ENCODE measurements around the gene BIRC6. TPM values are rescaled to one million over a fixed set of nuclear protein-coding genes. Genes with fewer than 3 reads are reported as not detected.

The BIRC6 gene
- total RNA-seq, 3 donors from 2014 or later (not counting 1 experiment from before 2014, with no cell fraction given), result 190 to 225 (median 224) TPM

DNA sequence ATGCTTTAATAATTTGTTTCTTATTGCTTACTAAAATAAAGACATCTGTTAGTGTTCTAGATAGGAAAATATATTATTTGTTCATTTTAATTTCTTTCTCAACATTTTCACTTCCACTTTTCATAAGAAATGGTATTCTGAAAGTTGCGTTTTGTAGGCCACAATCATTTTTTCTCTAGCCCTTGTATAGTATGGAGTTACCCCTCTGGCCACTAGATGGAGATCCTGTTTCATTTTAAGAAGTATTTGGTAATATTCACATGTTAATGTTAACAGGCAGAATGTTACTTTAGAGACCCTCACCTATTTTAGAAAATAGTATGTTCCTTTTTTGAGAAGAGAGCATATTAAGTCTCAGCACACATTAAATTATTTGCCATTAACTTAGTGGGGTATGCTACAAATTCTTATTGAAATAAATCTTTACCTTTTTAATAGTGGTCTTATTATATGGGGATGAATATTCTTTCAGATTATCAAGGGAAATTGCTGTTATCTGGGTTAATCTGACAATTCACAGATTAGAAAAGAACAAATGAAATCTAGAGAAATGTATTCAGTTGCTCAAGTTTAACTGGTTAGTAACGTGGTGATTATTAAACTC lies 197.1 kb downstream of the BIRC6 start:
- Mint-ChIP-seq H3K27ac (no peak overlapping the region), H3K9me3 (no peaks in the 10 kb centered on the region), H3K27me3 (ENCODE audit: low read depth in 2 of 2) (no peaks in the 10 kb centered on the region), H3K4me1 (no peaks in the 10 kb centered on the region), H3K36me3 (no peaks in the 10 kb centered on the region), H3K4me3 (no peak overlapping the region)
- Histone ChIP-seq H3K4me3 (ENCODE audit: low read length) (no peak overlapping the region), H3K4me1 (ENCODE audit: control insufficient read depth, insufficient read depth, low read length) (no peaks in the 10 kb centered on the region), H3K27ac (ENCODE audit: low read length) (no peak overlapping the region), H3K36me3 (ENCODE audit: control insufficient read depth, insufficient read depth, low read length) (peaks cover 23% of the 10 kb centered on the region), H3K9me3 (ENCODE audit: control insufficient read depth, insufficient read depth, low read length) (no peaks in the 10 kb centered on the region), H3K27me3 (ENCODE audit: control insufficient read depth, insufficient read depth, low read length) (no peaks in the 10 kb centered on the region)
- intact Hi-C loops (cut with micrococcal nuclease), result loop anchor here (10.0 kb wide), 1 partner anchor 391 kb away; the partner anchor contains the start of gene LTBP1
- DNase-seq (peak in 1 of 2 donors; percentile 63), ATAC-seq (peak; percentile 66 to 73 (median 72))
- WGBS (ENCODE audit: insufficient coverage), result 100% methylated on average over 1 of the region's 2 CpGs
- TF ChIP-seq, protein P1, sequence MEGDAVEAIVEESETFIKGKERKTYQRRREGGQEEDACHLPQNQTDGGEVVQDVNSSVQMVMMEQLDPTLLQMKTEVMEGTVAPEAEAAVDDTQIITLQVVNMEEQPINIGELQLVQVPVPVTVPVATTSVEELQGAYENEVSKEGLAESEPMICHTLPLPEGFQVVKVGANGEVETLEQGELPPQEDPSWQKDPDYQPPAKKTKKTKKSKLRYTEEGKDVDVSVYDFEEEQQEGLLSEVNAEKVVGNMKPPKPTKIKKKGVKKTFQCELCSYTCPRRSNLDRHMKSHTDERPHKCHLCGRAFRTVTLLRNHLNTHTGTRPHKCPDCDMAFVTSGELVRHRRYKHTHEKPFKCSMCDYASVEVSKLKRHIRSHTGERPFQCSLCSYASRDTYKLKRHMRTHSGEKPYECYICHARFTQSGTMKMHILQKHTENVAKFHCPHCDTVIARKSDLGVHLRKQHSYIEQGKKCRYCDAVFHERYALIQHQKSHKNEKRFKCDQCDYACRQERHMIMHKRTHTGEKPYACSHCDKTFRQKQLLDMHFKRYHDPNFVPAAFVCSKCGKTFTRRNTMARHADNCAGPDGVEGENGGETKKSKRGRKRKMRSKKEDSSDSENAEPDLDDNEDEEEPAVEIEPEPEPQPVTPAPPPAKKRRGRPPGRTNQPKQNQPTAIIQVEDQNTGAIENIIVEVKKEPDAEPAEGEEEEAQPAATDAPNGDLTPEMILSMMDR (IDR thresholded peaks at IDR 0.05), result peak; percentile 72

DNA sequence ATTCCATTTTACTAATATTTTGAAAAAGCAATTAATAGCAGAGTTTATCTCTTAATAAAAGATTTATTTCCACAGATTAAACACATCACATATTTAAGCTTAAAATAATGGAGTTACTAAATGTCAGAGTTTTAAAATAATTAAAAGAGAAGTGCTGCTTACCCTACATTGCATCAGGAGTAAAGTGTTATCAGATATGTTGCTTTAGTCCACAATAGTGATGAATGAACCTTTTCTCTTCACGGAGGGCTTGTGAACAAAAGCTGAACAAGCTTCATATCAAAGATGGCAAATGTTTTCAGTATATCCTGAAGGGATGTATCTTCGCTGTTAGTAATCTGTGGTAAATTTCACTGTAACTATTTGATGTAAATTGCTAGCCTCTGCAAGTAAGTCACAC lies 201.7 kb downstream of the BIRC6 start:
- no peaks in the 10 kb centered on the region for H3K9me3 Mint-ChIP-seq
- peaks cover 14% of the 10 kb centered on the region for H3K36me3 ChIP-seq (ENCODE audit: control insufficient read depth, insufficient read depth, low read length)
- intact Hi-C loops (cut with micrococcal nuclease), result loop anchor here (10.0 kb wide), 1 partner anchor 386 kb away; the partner anchor contains the start of gene LTBP1
- H3K27ac ChIP-seq (ENCODE audit: low read length), result no peak overlapping the region
- H3K4me3 ChIP-seq (ENCODE audit: low read length), result no peak overlapping the region
- H3K27me3 Mint-ChIP-seq (ENCODE audit: low read depth in 2 of 2), result no peaks in the 10 kb centered on the region
- 100% methylated on average over 2 of the region's 2 CpGs for WGBS (ENCODE audit: insufficient coverage)
- H3K27me3 ChIP-seq (ENCODE audit: control insufficient read depth, insufficient read depth, low read length), result no peaks in the 10 kb centered on the region
- H3K4me1 ChIP-seq (ENCODE audit: control insufficient read depth, insufficient read depth, low read length), result no peaks in the 10 kb centered on the region
- ATAC-seq (no peak), DNase-seq (no peak)
- no peak overlapping the region for H3K4me3 Mint-ChIP-seq
- no peaks in the 10 kb centered on the region for H3K9me3 ChIP-seq (ENCODE audit: control insufficient read depth, insufficient read depth, low read length)
- no peaks in the 10 kb centered on the region for H3K36me3 Mint-ChIP-seq
- no peaks in the 10 kb centered on the region for H3K4me1 Mint-ChIP-seq
- TF ChIP-seq, protein P1 (IDR thresholded peaks at IDR 0.05), result no peak
- H3K27ac Mint-ChIP-seq, result peak overlapping the region in 1 of 2 donors; percentile 73

DNA sequence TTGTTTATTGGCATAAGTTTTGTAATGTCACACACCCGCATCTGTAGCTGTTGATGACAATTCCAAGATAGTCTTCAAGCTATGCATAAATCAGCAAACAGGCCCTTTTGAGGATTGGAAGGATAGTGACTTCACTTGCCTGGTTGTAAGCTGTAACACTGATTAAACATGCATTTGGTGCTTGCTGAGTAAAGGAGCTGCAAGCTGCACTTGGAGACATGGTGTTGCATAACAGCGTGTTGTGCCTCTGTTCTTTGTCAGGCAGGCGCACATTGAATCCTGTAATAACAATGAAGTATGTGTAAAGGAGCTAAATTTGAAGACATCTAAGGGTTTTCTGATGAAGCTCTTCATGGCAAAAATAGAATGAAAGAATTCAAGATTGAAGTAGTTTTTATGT lies 202.3 kb downstream of the BIRC6 start:
- H3K36me3 ChIP-seq (ENCODE audit: control insufficient read depth, insufficient read depth, low read length), result peaks cover 15% of the 10 kb centered on the region
- 96% methylated on average over 3 of the region's 3 CpGs for WGBS (ENCODE audit: insufficient coverage)
- H3K4me1 ChIP-seq (ENCODE audit: control insufficient read depth, insufficient read depth, low read length), result no peaks in the 10 kb centered on the region
- H3K27ac ChIP-seq (ENCODE audit: low read length), result no peak overlapping the region
- no peak overlapping the region for H3K4me3 ChIP-seq (ENCODE audit: low read length)
- no peaks in the 10 kb centered on the region for H3K27me3 ChIP-seq (ENCODE audit: control insufficient read depth, insufficient read depth, low read length)
- Mint-ChIP-seq H3K9me3 (no peaks in the 10 kb centered on the region), H3K36me3 (no peaks in the 10 kb centered on the region), H3K4me1 (peaks cover 0 to 4% of the 10 kb centered on the region in 2 donors), H3K27me3 (ENCODE audit: low read depth in 2 of 2) (no peaks in the 10 kb centered on the region), H3K27ac (peak overlapping the region in 1 of 2 donors; percentile 73), H3K4me3 (no peak overlapping the region)
- TF ChIP-seq, protein P1 (IDR thresholded peaks at IDR 0.05), result no peak
- DNase-seq (no peak), ATAC-seq (no peak)
- H3K9me3 ChIP-seq (ENCODE audit: control insufficient read depth, insufficient read depth, low read length), result no peaks in the 10 kb centered on the region
- intact Hi-C loops (cut with micrococcal nuclease), result loop anchor here (10.0 kb wide), 1 partner anchor 386 kb away; the partner anchor contains the start of gene LTBP1

DNA sequence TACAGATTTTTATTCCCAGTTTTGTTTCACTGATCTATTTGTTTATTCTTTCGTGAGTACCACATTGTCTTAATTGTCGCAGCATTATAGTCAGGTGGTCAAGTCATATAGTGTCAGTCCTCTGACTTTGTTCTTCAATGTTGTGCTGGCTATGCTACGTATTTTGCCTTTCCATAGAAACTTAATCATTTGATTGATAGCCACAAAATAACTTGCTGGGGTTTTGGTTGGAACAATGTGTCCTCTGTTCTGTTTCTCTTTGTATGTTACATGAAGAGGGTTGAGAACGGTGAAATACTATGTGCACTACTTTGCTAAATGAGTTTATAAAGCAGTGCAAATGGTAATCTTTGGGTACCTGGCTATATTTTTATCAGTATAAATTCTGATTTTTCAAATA lies 206.1 kb downstream of the BIRC6 start:
- intact Hi-C loops (cut with micrococcal nuclease), result no loop called here
- Histone ChIP-seq H3K9me3 (ENCODE audit: control insufficient read depth, insufficient read depth, low read length) (peaks cover 4% of the 10 kb centered on the region), H3K4me3 (ENCODE audit: low read length) (no peak overlapping the region), H3K27me3 (ENCODE audit: control insufficient read depth, insufficient read depth, low read length) (no peaks in the 10 kb centered on the region), H3K4me1 (ENCODE audit: control insufficient read depth, insufficient read depth, low read length) (no peaks in the 10 kb centered on the region), H3K27ac (ENCODE audit: low read length) (no peak overlapping the region), H3K36me3 (ENCODE audit: control insufficient read depth, insufficient read depth, low read length) (peaks cover 12% of the 10 kb centered on the region)
- Mint-ChIP-seq H3K4me1 (peaks cover 0 to 9% of the 10 kb centered on the region in 2 donors), H3K27me3 (ENCODE audit: low read depth in 2 of 2) (no peaks in the 10 kb centered on the region), H3K36me3 (no peaks in the 10 kb centered on the region), H3K4me3 (no peak overlapping the region), H3K27ac (no peak overlapping the region), H3K9me3 (peaks cover 0 to 2% of the 10 kb centered on the region in 2 donors)
- TF ChIP-seq, protein P1 (IDR thresholded peaks at IDR 0.05), result no peak
- ATAC-seq, result no peak
- 98% methylated on average over 4 of the region's 4 CpGs for WGBS (ENCODE audit: insufficient coverage)
- DNase-seq, result no peak

Measured in natural killer cell (primary cell).